NCI-H1694 treated with DMSO at 0.1 percent for 48 hours (cell line): ENCODE measurements around the gene MXD3.
"Not testable (repeated sequence)": the region's sequence is repeated elsewhere in the genome, so short reads cannot be mapped to it uniquely, and the experiment has no call there.

ENCODE experiments used
- DNase-seq: peaks from one replicate; lab custom pipeline; 2025; lab: John Stamatoyannopoulos, UW

MXD3 gene

GRCh38 chr5:177265395-177265794 is 46.3 kb downstream of the MXD3 start:
- no peak for DNase-seq

- DNase-seq = no peak
Measured at GRCh38 chr5:177264178-177264577, 47.5 kb downstream of the MXD3 start.

GRCh38 chr5:177261510-177261909 is 50.2 kb downstream of the MXD3 start:
- no peak for DNase-seq

- DNase-seq = no peak
Measured at GRCh38 chr5:177260961-177261360, 50.7 kb downstream of the MXD3 start.

- DNase-seq = not testable (repeated sequence)
Measured at GRCh38 chr5:177258711-177259110, 53.0 kb downstream of the MXD3 start.
